Ammon's horn (tissue), 1 donor: ENCODE measurements around the gene EMID1.
A peak's percentile ranks its signal among the peaks of the same experiment; 100 is the strongest.
"Not testable (repeated sequence)": the region's sequence is repeated elsewhere in the genome, so short reads cannot be mapped to it uniquely, and the experiment has no call there.

Source experiments
- DNase-seq: peaks from one replicate; pipeline ENCODE4 v3.0.0-alpha.2; 2016; ENCODE audit warnings: low spot score

EMID1 gene

DNA sequence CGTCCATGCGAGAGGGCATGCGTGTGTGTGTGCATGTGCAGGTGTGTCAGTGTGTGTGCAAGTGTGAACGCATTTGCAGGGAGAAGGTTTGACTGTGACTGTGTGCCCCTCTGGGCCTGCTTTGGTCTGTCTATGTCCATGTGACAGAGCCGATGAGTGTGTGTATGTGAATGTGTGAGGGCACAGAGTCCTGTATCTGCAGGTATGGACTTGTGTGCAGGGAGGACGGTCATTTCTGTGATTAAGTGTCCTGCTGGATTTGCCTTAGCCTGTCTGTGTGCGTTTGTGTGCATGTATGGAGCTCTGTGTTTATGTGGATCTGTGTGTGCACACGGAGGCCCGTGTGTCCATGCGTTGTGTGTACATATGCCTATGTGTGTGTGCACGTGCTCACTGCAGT, 5.4 kb downstream of the EMID1 start:
- no peak for DNase-seq

GRCh38 chr22:29211466-29211865, 5.8 kb downstream of the EMID1 start:
- no peak for DNase-seq

DNA sequence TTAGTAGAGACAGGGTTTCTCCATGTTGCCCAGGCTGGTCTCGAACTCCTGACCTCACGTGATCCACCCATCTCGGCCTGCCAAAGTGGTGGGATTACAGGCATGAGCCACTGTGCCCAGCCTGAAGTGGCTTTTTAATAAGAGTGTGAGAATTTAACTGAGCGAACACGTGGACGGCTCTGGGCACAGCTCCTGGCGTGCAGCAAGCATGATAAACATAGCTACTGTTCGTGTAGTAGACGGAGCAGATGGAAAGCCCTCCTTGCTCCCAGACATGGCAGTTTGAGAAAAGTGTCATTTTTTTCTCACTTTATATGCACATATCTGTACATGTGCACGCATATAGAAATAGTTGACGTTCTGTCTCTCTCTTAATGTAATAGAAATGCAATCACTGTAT, 7.0 kb downstream of the EMID1 start:
- DNase-seq = peak; percentile 76

- DNase-seq = no peak
These were observed 7.8 kb downstream of the EMID1 start for GRCh38 chr22:29213493-29213892.

DNA sequence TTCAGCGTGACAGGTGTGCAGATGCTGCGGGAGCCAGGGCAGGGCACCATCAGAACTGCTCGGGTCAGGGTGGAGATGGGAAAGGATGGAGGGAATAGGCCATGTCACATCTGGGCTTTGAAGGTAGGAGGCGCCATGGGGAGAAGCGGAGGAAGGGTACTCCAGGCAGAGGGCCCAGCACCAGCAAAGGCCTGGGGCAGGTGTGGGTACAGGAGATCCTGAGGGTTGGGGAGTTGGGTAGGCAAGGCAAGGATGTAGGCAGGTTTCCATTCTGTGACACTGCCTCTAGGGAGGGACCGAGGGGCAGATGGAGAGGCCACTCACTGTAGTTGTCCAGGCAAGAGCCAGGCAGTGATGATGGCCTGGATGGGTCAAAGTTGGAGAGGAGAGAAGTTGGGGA, 8.5 kb downstream of the EMID1 start:
- DNase-seq = no peak

- no peak for DNase-seq
These were observed 9.5 kb downstream of the EMID1 start for GRCh38 chr22:29215012-29215860.

DNA sequence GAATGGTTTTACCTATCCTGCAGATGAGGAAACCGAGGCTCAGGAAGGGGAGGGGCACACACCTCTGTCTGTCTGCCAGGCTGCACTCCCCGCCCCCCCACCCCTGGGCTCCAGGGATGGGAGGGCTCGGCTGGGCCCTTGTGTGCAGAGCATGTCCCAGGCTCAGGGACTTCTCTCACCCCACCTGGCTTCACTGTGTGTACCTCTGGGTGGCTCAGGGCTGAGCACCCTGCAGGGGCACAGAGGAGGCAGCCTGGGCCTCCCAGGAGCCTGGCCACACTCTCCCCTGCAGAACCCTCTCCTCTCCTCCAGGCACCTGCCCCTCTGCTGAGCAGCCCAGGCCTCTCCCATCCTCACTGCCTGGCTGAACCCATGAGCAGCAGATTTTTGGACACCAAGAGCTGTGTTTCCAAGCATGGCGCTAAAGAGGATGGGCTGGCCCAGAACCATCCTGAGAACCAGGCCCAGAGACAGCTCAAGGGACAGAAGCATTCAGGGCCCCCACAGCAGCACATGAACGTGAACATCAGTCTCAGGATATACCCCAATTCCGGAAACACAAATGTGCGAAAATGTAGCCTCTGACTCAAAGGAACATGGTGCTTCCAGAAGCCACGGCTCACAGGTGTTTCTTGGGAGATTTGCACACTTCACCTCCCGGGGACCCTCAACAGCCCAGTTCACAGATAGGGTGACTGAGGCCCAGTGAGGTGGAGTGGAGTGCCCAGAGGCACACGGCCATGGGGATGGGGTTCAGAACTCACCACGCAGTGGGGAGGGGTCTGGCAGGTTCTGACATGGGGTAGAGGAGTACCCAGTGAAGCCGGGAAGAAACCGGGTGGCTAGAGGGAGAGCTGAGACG, 10.5 kb downstream of the EMID1 start:
- no peak for DNase-seq

GRCh38 chr22:29216873-29217666, 11.4 kb downstream of the EMID1 start:
- peak; percentile 64 for DNase-seq

DNA sequence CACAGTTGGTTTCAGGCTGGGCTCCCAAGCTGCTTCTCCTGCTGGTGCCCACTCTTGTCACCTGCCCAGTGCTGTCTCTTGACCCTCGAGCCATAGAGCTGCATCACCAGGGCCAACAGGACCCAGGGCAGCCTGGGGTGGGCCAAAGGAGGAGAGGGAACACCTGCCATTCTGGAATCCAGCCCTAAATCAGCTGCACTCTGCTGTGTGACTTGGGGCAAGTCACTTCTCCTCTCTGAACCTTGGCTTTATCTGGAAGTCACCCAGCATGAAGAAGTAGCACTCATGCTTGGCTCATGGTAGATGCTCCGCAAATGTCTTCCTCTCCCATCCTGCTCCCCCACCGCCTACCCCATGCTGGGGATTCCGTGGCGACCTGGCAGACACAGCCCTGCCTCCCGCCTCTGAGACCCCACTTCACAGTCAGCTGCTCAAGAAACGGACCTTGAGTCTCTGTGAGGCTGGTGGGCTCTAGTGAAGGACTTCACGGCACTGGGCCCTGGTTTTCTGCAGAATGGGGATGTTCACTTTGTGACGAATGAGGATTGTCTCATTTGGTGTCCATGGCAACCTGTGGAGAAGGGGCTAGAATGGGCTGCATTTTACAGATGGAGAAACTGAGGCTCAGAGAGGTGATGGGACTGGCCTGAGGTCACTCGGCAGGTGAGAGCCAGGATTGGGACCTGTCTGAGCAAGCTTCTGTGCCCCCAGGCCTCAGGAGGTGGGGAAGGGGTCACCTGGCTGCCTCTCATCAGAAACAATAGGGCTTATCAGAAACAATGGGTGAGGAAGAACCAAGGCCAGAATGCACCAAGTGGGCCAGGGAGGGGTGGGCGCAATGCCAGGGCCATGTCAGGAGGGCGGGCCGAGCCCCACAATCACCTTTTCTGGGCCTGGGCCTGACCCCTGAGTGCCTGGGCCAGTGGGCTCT, 12.4 kb downstream of the EMID1 start:
- no peak for DNase-seq

DNA sequence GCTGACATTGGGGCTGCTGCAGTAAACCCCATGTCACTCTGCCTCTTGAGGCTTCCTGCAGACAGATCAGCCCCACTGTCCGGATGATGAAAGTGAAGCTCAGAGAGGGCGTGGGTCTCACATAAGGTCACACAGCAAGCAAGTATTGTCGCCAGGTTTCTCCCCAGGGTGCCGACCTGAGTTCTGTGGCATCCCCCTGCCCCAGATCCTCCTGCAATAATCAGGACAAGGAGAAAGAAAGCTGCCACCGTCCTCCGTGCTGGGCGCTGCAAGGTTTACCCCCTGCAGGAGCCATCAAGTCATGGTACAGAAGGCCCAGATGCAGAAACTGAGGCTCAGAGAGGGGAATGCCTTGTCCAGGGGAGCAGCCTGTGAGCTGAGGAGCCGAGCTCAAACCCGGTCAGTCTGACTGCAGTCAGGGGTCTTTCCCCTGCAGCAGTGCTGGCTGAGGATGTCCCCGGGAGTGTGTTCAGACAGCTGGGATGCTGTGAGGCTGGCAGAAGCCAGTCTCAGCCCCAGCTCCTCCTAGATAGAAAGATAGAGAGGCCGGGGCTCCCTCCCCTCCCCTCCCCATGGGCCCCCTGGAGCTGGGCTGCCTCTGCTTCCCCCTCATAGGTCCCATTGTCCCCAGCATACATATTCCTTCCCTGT, 13.2 kb downstream of the EMID1 start:
- DNase-seq = no peak

GRCh38 chr22:29219409-29219782, 13.7 kb downstream of the EMID1 start:
- not testable (repeated sequence) for DNase-seq

- DNase-seq = no peak
These were observed 14.4 kb downstream of the EMID1 start for GRCh38 chr22:29219881-29220670.

- no peak for DNase-seq
These were observed 18.6 kb downstream of the EMID1 start for GRCh38 chr22:29224121-29224858.

DNA sequence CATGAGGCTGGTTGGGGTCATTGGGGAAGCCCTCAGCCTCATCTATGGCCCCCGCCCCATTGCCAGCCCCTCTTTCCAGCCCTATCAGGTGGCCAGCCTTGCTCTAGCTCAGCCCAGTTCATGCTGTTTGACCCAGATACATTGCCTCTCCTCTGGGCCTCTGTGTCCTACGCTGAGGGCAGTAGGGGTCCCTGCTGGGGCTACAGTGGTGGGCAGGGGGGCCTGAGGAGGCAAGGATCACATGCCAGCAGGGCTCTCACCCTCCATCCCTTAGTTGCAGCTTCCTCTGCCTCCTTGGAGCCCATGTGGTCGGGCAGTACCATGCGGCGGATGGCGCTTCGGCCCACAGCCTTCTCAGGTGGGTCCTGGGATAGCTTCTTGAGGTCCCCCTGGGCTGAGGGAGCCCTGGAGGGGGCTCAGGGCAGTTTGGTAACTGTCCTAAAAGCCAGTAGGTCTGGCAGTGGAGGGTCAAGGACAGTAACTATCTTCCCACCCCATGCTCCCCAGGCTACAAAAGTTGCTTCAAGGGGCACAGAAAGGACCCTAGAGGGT, 19.2 kb downstream of the EMID1 start:
- DNase-seq = no peak

DNA sequence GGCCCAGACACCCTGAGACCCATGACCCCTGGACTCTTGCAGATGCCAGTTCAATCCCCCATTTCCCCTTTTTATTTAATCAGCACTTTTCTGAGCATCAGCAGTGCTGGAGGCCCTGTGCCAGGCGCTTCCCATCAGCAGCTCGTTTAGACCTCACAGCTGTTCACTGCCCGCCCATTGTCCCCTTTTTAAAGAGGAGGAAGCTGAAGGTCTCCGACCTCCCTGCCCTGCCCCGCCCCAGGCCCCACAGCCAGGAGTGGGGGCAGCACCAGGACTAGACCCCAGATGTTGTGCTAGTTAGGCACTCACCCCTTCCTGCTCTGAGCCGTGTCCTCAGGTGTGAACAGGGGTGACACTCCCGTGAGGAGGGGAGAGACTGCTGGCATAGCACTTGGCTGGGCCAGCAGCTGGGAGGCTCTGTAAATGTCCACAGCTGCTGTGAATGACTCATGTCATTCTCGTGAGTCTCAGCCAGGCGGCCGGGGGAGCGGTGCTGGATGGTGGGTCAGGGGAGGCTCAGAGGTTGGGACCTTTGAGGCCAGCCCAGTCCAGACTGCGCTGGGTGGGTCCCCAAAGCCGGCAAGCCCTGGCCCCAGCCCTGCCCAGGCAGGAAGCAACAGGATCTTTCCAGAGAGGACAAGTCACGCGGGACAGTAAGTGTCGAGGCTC, 19.9 kb downstream of the EMID1 start:
- DNase-seq = no peak

GRCh38 chr22:29226351-29226981, 20.8 kb downstream of the EMID1 start:
- no peak for DNase-seq

GRCh38 chr22:29230972-29231875, 25.5 kb downstream of the EMID1 start:
- DNase-seq = no peak
